CD4-positive, alpha-beta T cell treated with Interferon alpha-2 for 1 hour (primary cell): ENCODE data around the gene HNRNPAB.

Experiments
- DNase-seq, 2 donors: peaks; one replicate each; pipeline ENCODE4 v3.0.0-alpha.2; 2020 to 2022

HNRNPAB gene

DNA sequence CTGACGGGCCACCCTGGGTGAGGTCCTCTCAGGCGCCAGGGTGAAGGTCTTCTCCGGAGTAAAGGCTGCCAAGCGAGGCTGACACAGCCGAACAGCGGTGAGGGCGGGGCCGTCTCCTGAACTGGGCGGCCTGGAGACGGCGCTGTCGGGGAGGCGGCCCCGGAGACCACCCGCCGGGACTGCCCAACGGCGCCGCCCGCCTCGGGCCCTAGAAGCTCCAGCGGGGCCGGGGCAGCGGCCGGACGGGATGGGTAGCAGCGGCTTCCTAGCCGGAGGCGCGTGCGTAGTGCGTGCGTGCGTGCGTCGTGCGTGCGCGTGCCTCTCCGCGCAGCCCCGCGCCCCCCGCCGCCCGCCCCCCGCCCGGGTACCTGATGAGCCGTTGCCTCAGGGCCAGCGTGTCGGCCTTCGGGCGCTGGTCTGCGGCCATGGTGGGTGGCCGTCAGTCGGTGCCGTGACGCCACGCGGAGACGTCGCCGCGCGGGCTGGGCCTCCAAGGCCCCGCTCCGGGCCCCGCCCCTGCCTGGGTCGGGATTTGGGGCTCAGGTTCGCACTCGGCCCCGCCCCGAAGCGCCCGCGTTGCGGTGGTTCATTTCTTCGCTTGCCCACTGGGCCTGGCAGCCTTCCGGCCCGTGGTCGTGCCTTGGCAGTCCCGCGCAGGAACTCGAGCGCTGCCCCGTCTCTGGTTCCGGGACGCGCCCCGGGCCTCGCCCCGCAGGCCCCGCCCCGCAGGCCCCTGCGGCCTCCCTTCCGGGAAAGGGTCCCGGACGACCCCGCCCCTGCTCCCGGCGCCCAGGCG lies 28.0 kb downstream of the HNRNPAB start, which contains the start of gene PHYKPL:
PHYKPL (minus strand) TSS at position 679 of the 796 bp plus-strand sequence; CDS start at position 427, 252 bp downstream.
- DNase-seq, result peak; percentile 65 to 80

DNA sequence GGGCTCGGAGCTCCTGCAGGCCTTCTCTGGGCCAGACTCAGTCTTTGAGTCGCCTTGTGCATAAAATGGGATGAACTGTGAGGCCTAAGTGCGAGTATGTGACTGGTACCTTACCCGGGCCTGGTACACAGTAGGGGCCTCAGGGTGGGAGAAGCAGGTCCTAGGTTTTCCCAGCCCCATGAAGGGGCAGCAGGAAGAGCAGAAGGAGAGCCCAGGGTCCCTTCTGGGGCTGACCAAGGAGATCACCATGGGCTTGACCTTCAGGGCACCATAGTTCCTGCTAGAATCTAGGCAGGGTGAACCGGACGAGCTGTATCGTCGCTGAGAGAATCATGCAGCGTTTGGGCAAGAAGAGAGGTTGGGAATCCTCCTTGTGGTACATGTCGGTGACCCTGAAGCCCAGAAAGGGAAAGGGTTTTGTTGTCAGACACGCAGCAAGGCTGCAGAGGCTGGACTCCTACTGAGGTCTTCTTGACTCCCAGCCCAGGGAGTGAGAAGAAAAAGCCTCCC lies 28.6 kb downstream of the HNRNPAB start:
- DNase-seq, result no peak

DNA sequence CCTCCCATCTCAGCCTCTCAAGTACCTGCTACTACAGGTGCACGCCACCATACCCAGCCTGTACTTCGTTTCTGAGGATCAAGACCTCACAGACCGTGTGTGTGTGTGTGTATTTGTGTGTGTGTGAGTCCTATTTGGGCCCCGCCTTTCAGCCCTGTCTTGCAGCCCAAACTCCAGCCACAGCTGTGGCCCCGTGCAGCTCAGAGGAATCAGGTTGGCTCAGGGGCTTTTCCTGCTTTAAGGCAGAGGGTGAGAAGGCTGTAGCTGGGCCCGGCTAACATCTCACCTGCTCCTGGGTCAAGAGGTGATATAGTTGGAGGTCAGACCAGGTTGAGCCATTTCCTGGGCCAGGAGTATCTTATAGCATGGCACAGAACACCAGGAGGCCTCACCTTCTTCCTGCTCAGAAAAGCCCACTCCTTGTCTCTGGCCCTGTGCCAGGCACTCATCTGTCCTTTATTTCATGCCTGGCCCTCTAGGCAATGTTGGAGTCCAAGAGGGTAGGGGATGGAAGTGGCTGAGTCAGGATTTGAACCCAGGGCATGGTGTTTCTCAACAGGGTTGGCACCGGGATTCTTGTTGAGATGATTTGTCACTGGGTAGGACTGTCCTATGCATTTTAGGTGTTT lies 29.9 kb downstream of the HNRNPAB start:
- no peak for DNase-seq

DNA sequence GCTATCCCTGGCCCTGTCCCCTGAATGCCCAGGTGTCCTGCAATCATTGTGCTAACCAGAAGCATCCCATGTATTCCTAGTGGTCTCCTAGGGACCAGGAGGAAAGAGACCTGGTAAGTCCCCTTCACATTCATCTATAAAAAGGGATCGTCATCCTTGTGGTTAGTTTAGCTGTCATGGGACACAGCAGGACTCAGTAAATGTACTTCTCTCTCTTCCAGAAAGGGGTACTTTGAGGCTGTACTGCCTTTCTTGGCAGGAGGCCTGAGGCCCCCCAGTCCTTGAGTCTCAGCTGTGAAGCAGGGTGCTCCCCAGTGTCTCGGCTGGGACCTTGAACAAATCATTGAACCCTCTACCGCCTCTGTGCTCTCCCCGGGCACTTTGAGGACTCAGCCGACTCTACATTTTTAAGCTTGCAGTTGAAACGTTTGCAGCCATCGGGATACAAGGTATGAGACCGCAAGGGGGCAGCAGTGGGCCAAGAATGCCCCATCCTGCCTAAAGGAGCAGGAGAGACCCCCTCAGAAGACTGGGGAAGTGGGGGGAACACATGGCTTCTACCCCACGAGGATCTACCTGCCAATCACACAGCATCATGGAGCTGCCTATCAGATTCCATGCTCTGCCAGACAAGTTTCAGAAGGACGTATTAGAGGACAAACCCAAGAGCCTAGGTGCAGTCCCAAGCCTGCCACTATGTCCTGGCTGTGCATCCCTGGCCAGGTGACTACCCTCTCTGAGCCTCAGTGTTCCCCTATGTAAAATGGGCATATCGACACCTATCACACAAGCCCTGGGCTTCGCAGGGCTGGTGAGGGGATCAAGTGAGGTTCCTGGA lies 30.6 kb downstream of the HNRNPAB start:
- DNase-seq, result peak; percentile 56 to 77

DNA sequence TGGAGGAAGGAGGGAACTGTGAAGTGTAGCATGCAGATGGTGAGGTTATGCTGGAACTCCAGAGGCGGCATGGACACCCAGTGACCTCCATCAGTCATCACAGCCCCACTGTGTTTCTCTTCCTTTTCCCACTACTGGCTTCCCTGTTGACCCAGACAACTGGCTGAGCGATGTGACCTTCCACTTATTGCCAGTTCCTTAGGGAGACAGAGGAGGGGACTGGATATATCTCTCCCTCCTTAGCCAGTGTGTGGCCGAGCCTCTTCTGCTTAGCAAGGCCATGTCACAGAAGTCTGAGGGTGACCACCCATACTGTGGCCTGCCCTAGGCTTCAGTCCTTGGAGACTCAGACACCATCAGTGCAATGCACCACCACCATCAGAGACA lies 31.2 kb downstream of the HNRNPAB start:
- no peak for DNase-seq

DNA sequence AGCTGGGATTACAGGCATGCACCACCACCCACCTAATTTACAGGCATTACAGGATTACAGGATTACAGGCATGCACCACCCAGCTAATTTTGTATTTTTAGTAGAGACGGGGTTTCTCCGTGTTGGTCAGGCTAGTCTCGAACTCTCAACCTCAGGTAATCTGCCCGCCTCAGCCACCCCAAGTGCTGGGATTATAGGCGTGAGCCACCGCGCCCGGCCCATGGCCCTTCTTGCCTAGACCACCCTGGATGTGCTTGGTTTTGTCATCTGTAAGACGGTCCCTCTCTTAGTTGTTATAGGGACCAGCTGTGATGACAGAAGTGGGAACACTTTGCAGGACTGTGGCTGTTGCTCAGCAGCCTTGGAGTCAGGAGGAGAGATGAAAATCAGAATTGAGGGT lies 31.8 kb downstream of the HNRNPAB start:
- no peak for DNase-seq

DNA sequence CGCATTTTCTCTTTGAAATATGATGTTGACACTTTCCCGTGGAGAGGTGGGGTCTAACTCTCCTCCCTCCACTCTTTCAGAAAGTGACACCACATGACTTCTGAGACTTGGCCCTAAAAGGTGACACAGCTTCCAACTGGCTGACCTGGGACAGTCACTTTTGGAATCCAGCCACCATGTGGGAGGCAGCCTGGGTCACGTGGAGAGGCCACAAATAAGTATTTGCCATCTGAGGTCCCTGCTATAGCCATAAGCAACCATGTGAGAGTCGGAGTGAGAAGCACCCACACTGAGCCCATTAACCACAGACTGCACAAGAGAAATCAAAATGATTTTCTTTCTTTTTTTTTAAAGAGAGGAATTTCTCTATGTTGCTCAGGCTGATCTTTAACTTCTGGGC lies 32.3 kb downstream of the HNRNPAB start:
- no peak for DNase-seq

DNA sequence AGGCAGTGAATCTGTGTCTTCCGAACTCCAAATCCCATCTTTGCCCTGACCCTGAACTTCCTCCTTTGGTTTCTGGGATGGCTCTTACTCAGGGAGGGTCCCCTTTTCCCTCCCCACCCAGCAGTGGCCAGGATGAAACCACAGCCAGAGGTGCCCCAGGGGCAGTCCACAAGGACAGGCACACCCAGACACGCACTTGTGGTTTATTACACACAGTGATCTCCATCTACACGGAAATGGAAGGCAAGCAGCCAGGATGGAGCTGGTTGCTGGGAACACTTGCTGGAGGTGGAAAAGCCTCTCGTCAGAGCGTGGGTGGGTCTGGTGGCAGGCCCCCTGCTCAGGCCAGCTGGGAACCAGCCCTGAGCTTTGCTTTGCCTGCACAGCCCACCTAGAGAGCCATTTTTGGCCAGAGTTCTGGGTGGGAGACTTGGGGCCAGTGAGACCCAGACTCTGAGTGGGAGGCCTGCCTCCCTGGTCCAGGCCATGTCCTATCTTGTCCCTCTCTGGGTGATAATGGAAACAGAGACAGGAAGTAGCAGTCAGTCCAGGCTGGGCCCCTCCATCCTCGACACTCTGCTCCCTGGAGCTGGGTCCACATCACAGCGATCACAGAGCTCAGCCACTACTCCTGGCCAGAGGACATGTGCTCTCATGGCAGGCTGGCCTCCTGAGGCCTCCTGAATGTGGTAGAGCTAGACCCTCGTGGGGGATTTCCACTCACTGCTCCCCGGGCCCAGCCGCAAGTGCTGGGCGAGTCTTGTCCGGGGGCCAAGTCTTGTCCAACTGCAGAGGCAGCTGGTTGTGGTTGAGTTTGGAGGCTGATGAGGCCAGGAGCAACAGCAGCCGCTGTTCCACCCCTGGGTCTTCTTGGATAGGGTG lies 33.3 kb downstream of the HNRNPAB start:
- DNase-seq, result no peak

DNA sequence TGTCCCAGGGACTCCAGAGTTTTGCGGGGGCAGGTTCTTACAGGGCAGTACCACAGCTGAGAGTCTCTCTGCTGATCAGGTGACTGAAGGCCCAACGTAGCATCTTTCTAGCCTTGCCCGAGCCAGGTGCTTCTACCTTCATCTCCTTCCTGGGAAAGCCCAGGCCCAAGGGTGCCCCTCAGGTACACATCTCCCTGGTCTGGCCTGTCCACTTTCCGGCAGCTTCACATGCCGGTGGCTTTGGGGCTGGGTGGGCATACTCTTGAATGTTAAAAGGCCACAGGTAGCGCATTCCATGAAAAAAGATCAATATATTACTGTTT lies 33.9 kb downstream of the HNRNPAB start:
- DNase-seq, result no peak

DNA sequence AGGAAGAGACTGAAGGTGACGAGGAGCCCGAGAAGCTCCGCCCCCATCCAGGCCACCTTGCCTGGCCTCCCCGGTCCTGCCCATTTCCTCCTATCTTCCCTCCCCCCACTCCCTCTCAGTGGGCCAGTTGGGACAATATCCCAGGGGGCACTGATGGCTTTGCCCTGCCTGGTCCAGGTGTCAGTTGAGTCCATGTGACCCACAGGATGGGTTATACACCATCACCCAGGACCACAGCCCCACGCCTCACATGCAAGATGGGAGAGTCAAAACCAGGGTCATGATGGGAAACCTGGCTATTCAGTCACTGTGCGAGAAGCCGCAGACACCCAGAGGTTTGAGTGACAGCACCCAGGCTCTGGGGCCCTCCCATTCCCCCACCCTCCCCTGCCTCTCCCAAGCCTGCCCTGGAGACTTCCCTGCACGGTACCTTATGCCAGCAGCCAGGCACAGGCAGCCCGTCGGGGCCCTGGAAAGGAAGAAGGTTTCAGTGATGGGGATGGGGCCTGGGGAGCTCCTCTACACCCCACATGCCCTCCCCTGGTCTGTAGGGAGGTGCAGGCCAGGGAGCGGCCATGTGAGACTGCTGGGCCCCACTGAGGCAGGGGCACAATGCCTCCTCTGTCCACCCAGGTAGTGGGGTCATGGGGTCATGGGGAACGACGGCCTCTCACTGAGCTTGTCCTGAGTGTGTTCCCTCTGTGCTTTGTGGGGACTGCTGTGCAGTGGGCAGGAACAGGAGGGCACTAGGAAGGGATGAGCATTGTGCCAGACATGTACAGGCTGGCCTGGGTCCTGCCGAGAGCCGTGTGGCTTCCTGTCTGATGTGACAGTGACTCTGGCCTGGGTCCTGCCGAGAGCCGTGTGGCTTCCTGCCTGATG lies 34.6 kb downstream of the HNRNPAB start:
- peak; percentile 29 to 50 for DNase-seq

DNA sequence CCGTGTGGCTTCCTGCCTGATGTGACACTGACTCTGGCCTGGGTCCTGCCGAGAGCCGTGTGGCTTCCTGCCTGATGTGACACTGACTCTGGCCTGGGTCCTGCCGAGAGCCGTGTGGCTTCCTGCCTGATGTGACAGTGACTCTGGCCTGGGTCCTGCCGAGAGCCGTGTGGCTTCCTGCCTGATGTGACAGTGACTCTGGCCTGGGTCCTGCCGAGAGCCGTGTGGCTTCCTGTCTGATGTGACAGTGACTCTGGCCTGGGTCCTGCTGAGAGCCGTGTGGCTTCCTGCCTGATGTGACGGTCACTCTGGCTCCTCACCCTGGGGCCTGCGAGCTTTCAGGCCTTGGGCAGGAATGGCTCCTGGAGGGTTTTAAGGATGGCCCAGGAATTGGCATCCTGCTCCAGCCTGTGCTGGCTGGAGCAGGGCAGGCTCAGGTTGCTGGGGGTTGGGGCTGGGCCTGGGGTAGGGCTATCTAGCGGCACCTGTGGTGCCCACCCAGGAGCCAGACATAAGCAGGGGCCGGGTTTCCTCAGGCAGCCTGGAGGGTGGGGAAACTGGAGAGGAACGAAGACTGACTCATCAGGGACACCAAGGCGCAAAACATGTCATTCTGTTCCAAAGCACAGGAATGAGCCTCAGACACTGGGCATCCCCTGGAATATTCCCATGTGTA lies 35.4 kb downstream of the HNRNPAB start:
- peak; percentile 46 to 48 for DNase-seq

DNA sequence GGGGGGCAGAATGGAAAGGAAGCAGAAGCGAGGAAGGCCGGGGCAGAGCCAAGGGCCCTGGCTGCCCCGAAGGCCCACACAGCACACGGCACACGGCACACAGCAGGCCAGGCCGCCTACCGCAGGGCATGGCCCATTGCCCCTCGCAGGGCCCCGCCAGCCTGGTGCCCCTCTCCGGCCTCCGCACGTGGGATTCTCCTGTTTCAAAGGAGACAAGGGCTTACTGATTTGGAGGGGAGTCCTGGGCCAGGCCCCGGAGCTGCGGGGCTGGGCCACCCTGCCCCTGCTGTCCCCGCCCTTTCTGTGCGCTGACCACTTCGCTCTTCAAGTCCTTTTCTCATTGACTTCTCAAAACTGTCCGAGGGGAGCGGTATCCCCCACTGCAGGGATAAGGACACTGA lies 36.0 kb downstream of the HNRNPAB start:
- no peak for DNase-seq

DNA sequence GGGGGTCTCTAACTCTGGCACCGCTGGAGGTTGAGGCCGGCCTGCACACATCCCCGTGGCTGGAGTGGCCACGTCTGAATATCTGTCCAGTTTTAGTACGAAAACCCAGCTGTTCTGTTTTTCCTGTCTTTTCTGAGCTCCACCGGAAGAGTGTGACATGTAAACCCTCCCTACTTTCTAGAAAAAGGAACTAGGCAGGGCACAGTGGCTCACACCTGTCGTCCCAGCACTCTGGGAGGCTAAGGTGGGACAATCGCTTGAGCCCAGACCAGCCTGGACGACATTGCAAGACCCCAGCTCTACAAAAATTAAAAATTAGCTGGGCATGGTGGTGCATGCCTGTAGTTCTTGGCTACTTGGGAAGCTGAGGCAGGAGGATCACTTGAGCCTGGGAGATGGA lies 36.4 kb downstream of the HNRNPAB start:
- no peak for DNase-seq

DNA sequence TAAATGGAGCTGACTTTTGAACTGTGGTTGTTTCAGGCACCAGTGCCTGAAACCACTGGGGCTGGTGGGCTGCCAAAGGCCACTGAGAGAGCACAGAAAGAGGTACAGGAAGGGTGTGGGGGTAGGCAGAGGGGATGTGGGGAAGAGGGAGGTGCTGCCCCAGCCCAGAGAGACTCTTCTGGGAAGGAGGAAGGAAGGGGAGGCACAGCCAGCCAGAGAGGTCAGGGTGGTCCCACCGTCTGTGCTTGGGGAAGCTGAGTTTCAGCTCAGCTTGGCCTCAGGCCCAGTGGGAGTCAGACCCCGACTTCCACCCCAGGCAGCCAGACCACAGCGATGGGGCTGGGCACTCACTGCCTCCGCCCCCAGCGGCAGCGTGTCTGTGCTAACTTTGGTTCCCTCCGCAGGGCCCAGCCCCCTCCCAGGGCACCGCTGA lies 36.9 kb downstream of the HNRNPAB start:
- peak in 1 of 2 donors; percentile 18 for DNase-seq

DNA sequence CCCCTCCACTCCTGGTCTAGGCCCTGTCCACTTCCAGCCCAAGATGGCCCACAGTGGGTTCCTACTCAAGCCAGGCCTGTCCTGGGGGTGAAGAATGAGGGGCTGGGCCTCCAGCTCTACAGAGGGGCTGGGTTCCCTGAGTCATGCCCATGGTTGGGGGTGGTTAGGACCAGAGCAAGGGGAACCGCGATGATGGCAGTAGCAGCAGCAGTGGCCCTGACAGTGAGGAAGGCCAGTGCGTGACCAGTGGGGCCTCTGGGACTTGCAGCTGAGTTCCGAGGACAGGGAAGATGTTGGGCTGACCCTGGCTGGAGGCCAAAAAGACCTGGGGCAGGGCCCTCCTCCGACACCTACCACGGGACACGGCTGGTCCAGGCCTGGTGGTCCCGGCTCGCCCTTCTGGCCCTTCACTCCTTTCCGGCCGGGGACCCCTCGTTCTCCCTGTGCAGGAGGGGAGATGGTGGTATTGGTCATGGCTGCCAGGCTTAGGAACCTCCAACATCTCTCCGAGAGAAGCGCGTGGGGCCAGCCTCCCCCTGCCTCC lies 37.4 kb downstream of the HNRNPAB start:
- DNase-seq, result no peak

DNA sequence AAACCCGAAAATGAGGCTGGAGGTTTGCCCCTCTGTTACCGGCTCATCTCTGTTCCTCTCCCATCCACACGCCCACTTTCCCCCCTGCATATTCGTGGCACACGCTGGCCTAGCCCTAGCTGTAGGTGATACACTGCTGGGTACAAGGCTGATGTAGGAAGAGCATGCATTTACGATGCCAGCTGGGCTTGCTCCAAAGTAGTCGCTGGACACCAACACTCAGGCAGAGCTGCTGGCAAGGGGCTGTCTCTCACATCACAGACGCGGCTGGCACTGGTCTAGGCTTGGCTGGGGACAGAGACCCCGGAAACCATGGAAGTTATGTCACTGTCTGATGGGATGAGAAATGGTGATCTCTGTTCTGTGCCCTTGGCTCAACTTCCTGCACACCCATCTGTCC lies 38.1 kb downstream of the HNRNPAB start:
- DNase-seq, result no peak

DNA sequence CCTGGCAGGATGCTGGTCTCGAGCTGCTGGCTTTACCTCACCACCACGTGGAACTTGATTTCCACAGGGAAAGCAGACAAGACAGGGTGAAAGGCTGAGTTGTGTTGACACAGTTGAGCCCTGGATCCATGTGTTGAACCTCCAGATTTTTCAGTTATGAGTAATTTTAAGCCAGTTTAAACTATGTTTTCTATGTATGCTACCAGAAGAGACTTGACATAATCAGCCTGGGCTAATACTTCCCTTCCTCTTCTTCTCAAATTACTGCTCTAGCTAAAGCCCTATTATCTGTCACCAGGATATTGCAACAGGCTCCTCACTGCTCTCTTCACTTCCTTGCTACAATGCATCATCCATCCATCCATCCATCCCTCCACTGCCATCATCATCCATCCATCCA lies 40.2 kb downstream of the HNRNPAB start:
- no peak for DNase-seq

DNA sequence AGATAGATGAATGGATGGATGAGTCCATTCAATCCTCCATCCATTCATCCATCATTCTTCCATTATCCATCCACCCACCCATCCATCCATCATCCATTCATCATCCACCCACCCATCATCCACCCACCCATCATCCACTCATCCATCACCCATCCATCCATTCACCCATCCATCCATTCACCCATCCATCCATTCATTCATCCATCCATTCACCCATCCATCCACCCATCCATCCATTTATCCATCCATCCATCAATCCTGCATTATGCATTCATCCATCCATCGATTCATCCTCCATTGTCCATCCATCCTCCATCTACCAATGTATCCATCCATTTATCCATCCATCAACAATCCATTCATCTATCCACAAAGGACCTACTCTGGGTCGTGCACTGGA lies 41.1 kb downstream of the HNRNPAB start:
- DNase-seq, result no peak

DNA sequence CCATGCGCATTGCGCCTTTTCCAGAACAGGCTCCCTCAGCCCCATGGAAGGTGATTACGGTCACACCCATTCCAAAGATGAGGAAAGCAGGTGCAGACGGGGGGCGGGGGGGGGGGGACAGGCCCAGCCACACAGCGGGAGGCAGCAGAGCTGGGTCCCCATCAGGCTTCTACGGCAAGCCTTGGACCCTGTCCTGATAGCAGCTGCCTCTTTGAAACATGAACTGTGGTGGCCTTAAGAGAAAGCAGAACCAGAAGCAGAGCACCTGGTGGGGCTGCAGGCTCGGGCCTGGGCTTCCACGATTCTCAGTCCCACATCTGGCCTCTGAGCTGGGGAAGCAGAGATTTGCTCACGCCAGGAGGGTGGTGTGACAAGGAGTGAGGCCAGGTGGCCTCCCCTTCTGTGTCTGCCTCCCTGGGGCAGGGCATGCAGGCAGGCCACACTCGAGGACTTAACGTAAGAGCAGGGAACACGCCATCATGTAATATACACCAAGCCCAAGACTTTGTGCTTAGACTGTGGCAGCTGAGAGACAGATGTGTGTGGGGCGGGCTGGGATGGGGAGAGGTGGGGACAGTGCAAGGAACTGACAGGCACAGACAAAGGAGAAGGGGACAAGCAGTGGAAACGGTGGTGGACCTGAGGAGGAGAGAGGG lies 42.4 kb downstream of the HNRNPAB start:
- DNase-seq, result no peak
